HG02642 (cell line): ENCODE measurements around the gene BCL2L13.

Experiments used
- ATAC-seq: cut with Tn5 transposase; IDR thresholded peaks from one replicate; pipeline ENCODE4 v1.9.1; 2021; ENCODE audit warnings: mild to moderate bottlenecking; ENCODE audit not compliant: unreplicated experiment, poor library complexity

BCL2L13 gene, protein sequence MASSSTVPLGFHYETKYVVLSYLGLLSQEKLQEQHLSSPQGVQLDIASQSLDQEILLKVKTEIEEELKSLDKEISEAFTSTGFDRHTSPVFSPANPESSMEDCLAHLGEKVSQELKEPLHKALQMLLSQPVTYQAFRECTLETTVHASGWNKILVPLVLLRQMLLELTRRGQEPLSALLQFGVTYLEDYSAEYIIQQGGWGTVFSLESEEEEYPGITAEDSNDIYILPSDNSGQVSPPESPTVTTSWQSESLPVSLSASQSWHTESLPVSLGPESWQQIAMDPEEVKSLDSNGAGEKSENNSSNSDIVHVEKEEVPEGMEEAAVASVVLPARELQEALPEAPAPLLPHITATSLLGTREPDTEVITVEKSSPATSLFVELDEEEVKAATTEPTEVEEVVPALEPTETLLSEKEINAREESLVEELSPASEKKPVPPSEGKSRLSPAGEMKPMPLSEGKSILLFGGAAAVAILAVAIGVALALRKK

GRCh38 chr22:17638432-17639246 lies at the start of gene BCL2L13:
BCL2L13 (plus strand) TSS chr22:17638757; CDS start chr22:17655712, 16,955 bp downstream.
- ATAC-seq, result peak; percentile 93

DNA sequence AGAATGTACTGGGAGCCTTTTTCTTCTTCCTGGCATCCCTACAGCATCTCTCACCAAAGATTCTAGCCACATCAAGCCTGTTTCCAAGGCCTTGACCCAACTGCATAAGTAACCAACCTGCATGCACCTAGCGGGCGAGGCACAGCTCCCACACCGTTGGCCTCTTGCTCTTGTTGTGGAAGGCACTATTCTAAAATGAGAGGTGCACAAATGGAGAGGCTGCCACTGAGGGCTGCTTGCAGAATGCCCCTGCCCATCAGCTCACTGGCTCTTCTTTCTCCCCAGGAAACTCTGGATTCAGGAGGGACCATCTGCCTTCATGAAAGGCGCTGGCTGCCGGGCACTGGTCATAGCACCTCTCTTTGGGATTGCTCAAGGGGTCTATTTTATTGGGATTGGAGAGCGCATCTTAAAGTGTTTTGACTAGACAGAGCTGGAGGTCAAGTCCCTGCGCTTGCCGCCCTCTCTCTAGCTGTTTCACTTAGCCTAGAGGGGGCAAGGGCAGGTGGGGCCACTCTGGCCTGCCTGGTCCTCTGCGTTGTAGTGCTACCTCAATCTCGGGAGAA lies 48.7 kb upstream of the BCL2L13 start:
- no peak for ATAC-seq

- no peak for ATAC-seq
These were observed 48.0 kb upstream of the BCL2L13 start for GRCh38 chr22:17590586-17590985.

GRCh38 chr22:17592201-17592600 lies 46.4 kb upstream of the BCL2L13 start:
- no peak for ATAC-seq

GRCh38 chr22:17596226-17596625 lies 42.3 kb upstream of the BCL2L13 start:
- ATAC-seq, result no peak

DNA sequence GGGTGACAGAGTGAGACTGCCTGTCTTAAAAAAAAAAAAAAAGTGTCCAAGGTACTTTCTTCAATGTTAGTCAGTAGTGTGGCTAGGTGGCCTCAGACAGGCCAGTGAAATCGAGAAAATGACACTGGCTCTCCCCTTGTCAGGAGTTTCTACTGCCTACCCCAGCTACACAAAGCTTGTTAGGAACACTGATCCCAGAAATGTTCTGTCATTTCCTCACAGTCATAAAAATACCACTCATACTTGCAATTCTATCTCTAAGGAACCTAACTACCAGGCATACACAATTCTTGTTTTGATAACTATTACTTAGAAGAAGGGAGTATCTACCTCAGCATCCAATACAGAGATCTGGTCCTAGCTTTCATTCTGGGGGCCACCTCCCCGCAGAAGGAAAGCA lies 41.3 kb upstream of the BCL2L13 start:
- ATAC-seq, result no peak

DNA sequence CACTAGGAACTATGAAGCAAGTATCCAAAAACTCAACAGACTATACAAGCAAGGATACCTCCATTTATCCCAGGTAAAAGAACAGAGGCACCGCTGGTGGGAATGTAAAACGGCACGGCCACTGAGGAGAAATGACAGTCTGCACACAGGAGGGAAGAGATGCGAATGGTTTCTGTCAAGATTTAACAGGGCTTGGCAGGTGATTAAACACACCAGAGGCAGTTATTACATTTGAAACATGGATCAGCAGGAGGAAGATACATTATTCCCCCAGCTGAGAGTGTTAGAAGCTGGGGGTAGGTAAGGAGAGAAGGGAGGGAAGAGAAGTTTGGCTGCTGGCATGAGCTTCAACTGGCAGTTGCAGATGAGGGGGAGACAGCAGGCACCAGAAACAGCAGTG lies 40.2 kb upstream of the BCL2L13 start:
- no peak for ATAC-seq

GRCh38 chr22:17601031-17601430 lies 37.5 kb upstream of the BCL2L13 start:
- ATAC-seq, result no peak

DNA sequence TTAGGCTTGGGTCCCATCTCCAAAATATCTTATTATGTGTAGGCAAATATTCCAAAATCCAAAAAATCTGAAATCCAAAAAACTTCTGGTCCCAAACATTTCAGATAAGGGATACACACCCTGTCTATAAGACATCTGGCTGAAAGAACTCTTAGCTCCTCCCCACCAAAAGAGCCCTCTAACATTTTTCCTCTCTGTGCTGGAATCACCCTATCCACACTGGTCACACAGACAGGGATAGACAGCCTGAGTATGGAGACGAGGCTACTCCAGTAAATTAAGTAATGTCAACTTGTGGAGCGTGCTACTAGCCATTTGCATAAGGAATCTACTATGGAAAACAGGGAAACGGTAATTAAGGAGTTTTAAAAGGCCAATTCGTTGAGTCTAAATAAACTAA lies 34.9 kb upstream of the BCL2L13 start:
- no peak for ATAC-seq

- no peak for ATAC-seq
These were observed 32.1 kb upstream of the BCL2L13 start for GRCh38 chr22:17606496-17606895.

DNA sequence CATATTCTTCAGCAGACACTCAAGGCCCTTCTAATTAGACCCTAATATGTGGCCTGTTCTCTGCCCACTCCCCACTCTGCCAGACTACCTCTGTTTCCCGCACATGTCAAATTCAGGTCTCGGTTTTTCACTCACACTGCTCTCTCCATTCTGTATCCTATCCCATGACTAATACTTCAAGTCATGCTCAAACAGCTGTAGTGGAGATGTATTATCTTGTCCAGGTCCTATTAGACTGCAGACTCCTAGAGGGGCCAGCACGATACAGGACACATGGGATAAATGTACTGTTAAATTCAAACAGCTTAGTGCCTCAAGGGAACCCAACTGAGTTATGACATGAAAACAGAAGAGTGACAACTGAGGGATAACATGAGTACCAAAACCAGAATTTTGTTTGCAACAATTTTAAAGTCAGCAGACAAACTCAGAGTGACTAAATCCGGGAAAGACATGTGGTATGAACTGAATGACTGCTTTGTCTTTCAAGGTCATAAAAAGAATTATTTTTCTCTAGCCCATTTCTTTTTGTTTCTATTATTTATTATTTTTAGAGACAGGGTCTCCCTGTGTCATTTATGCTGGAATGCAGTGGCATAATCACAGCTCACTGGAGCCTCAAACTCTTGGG lies 30.6 kb upstream of the BCL2L13 start:
- no peak for ATAC-seq

DNA sequence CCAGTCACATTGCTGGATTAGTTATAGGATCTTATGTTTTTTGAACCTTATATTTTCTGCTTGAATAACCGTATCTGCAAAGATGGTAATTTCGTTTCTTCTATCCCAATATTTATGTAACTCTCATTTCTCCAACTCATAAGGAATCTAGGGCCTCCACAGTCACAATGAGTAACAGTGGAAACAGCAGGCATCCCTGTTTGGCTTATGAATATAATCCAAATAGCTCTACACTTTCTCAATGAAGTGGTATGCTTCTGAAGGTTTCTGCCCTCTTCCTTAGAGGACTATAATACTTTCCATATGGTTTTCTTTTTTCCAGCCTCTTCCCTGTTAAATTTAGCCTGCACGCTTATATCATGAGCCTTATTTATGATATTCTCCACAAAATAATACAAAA lies 26.5 kb upstream of the BCL2L13 start:
- ATAC-seq, result no peak

DNA sequence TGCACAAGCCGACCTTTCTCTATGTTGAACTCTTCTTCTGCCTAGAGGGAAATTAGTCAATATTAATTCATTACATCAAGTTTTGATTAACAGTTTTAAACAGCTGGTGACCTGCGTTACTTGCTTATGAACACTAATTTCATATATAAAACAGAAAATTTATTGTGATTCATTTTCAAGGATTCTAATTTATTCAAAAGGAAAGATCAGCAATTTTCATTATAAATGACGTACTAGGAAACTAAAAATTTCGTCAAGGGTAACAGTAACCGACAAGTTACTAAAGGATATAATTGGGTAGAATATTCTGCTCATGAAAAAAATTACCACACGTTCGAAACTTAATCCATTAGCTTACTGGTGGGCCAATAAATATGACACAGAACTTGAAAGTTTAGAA lies 25.3 kb upstream of the BCL2L13 start:
- ATAC-seq, result no peak

- ATAC-seq, result no peak
These were observed 10.6 kb upstream of the BCL2L13 start for GRCh38 chr22:17627961-17628405.

- peak; percentile 100 for ATAC-seq
These were observed 10.0 kb upstream of the BCL2L13 start, which contains the start of gene ATP6V1E1 for GRCh38 chr22:17628406-17629172. ATP6V1E1 (minus strand) TSS chr22:17628749; CDS start chr22:17628635, 114 bp downstream.

DNA sequence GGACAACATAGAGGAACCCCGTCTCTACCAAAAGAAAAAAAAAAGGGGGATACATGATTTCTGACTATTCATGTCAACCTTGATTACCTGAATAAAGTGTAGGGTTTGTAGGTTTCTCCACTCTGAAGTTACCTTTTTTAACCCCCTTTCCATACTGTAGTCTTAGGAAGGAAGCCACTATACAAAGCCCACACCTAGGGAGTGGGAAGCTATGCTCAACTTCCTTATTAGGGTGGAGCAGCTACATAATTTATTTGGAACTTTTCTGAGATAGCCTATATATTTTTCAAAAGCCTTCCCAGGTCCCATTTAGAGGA lies 9.4 kb upstream of the BCL2L13 start:
- no peak for ATAC-seq

GRCh38 chr22:17629641-17630040 lies 8.9 kb upstream of the BCL2L13 start:
- ATAC-seq, result no peak

DNA sequence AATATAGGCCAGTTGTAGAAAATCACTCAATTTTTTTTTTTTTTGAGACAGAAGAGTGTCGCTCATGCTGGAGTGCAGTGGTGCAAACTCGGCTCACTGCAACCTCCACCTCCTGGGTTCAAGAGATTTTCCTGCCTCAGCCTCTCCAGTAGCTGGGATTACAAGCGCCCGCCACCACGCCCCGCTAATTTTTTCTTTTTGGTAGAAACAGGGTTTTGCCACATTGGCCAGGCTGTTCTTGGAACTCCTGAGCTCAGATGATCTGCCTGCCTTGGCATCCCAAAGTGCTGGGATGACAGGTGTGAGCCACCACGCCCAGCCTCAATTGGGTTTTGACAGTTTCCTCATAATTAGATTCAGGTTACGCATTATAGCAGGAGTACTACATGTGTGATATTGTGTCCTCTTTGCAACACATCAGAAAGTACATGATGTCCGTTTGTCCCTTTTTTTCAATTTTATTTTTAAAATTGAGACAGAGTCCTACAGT lies 7.4 kb upstream of the BCL2L13 start:
- ATAC-seq, result no peak

GRCh38 chr22:17633217-17633997 lies 5.2 kb upstream of the BCL2L13 start:
- ATAC-seq, result no peak
